ENCODE data around the gene KDM2A.

The KDM2A gene

DNA sequence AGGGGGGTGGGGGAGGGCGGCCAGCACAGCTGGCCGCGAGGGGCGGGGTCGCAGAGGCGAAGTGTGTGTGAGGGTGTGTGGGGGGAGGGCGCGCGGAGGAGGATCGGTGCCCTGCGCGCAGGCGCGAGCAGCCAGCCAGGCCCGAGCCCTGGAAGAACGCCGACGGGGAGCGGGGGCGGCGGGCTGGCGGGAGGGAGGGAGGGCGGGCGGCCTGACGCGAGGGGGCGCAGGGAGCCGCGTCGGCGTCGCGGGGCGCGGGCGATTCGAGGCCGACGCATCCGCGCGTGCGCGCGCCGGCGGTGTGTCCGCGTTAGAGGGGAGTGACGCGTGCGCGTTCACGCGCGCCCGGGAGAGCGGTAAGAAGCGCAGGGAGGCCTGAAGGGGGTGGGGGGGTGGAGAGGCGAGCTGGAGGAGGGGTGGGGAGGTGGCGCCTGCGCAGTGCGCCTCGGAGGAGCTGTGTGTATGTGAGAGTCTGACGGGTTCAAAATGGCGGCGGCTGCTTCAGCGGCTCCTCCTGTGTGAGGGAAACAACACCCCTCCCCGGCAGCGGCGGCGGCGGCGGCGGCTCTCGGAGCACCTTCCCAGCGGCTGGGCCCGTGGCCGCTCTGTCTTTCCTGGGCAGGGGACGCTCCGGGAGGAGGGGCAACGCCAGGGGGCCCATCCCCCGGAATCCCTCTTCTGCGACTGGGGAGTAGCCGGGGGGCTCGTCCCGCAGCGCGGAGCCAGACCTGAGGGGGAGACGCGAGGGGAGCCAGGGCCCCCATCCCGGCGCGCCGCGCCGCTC lies at the start of gene KDM2A:
Gene KDM2A (plus strand): TSS at position 463 of the 784 bp plus-strand sequence. CDS start 2,054 bp downstream, outside the sequence.
- Mint-ChIP-seq H3K4me1 (ENCODE audit: low read depth) (peaks cover 20% of the 10 kb centered on the region), H3K9me3 (no peaks in the 10 kb centered on the region), H3K4me3 (peak within 1 kb of the TSS; percentile 98), H3K27me3 (ENCODE audit: low read depth) (peaks cover 4% of the 10 kb centered on the region), H3K36me3 (ENCODE audit: low read depth) (peaks cover 16% of the 10 kb centered on the region), H3K27ac (peak within 1 kb of the TSS; percentile 95)

DNA sequence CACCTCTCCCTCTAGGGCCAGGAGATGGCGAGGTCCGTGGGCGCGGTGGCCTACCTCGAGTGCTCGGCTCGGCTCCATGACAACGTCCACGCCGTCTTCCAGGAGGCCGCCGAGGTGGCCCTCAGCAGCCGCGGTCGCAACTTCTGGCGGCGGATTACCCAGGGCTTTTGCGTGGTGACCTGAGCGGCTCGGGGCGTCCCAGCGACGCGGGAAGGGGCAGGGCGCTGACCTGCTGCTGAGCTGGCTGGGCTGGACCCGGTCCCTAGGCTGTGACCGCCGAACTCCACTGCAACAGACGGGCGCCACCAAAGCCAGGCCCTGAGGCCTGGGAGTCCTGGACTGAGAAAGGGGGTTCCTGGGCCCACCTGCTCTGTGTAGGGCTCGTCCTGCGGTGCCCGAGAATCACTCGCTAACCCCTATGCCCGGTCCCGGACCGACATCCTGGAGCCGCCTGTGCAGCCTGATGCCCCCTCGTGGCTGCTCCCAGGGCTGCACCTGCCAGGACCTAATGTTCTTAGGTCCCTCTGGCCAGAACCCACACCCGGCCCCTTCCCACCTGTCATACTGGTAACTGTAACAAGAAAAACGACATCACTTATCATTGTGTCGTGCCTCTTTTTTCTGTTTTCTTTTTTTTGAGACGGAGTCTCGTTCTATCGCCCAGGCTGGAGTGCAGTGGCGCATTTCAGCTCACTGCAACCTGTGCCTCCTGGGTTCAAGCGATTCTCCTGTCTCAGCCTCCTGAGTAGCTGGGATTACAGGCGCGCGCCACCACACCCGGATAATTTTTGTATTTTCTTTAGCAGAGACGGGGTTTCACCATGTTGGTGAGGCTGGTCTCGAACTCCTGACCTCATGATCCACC lies 47.4 kb upstream of the KDM2A start:
- Mint-ChIP-seq H3K27ac (no peak overlapping the region), H3K4me1 (ENCODE audit: low read depth) (peaks cover 4% of the 10 kb centered on the region), H3K9me3 (no peaks in the 10 kb centered on the region), H3K27me3 (ENCODE audit: low read depth) (peaks cover 9% of the 10 kb centered on the region), H3K4me3 (peak overlapping the region; percentile 53), H3K36me3 (ENCODE audit: low read depth) (no peaks in the 10 kb centered on the region)

DNA sequence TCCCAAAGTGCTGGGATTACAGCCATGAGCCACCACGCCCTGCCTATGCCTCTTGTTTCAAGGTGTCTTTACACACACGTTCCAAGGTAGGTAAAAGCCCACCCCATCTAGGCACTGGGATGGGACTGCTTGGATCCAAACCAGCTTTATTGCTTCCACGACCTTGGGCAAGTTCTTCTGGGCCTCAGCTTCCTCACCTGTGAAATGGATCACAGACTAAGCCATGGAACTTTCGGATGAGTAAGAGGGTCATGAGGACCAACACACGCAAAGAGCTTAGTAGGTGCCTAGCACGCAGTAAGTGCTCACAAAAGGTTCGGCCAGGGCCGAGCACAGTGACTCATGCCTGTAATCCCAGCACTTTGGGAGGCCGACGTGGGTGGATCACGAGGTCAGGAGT lies 46.8 kb upstream of the KDM2A start:
- Mint-ChIP-seq H3K4me3 (no peak overlapping the region), H3K4me1 (ENCODE audit: low read depth) (peaks cover 4% of the 10 kb centered on the region), H3K27me3 (ENCODE audit: low read depth) (peaks cover 9% of the 10 kb centered on the region), H3K36me3 (ENCODE audit: low read depth) (no peaks in the 10 kb centered on the region), H3K9me3 (no peaks in the 10 kb centered on the region), H3K27ac (no peak overlapping the region)

DNA sequence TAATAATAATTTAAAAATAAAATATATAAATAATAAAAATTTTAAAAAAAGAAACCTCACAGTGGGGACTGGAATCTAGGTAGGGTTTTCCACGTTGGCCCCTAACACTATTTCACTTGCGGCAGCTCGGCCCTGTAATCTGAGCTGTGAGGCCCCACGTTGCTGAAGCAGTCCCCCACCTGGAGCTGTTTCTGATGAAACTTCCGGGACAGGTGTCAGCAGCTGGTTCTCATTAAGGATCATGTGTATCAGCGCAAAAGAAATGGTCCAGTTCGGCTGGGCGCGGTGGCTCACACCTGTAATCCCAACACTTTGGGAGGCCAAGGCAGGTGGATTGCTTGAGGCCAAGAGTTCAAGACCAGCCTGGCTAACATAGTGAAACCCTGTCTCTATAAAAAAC lies 45.2 kb upstream of the KDM2A start:
- H3K4me1 Mint-ChIP-seq (ENCODE audit: low read depth): peaks cover 4% of the 10 kb centered on the region
- no peaks in the 10 kb centered on the region for H3K9me3 Mint-ChIP-seq
- peaks cover 6% of the 10 kb centered on the region for H3K27me3 Mint-ChIP-seq (ENCODE audit: low read depth)
- H3K4me3 Mint-ChIP-seq: no peak overlapping the region
- H3K36me3 Mint-ChIP-seq (ENCODE audit: low read depth): no peaks in the 10 kb centered on the region
- H3K27ac Mint-ChIP-seq: no peak overlapping the region

DNA sequence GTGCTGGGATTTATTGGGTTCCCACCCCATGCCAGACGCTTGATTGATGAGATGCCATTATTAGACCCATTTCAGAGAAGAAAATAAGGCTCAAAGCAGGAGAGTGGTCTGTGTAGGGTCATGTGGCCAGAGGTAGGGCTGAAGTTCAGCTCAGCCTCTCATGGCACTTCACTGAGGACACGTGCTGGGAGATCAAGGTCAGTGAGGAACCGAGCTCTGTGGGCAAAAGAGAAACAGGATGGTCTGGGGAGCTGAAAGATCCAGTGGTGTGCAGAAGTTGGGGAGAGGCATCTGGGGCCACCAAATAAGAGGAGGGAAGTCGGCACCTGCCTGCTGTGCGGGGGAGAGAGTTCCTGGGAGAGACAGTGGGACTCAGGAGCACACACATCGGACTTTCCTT lies 42.9 kb upstream of the KDM2A start:
- peaks cover 9% of the 10 kb centered on the region for H3K4me1 Mint-ChIP-seq (ENCODE audit: low read depth)
- no peaks in the 10 kb centered on the region for H3K36me3 Mint-ChIP-seq (ENCODE audit: low read depth)
- H3K4me3 Mint-ChIP-seq: no peak overlapping the region
- no peaks in the 10 kb centered on the region for H3K27me3 Mint-ChIP-seq (ENCODE audit: low read depth)
- H3K9me3 Mint-ChIP-seq: no peaks in the 10 kb centered on the region
- no peak overlapping the region for H3K27ac Mint-ChIP-seq

DNA sequence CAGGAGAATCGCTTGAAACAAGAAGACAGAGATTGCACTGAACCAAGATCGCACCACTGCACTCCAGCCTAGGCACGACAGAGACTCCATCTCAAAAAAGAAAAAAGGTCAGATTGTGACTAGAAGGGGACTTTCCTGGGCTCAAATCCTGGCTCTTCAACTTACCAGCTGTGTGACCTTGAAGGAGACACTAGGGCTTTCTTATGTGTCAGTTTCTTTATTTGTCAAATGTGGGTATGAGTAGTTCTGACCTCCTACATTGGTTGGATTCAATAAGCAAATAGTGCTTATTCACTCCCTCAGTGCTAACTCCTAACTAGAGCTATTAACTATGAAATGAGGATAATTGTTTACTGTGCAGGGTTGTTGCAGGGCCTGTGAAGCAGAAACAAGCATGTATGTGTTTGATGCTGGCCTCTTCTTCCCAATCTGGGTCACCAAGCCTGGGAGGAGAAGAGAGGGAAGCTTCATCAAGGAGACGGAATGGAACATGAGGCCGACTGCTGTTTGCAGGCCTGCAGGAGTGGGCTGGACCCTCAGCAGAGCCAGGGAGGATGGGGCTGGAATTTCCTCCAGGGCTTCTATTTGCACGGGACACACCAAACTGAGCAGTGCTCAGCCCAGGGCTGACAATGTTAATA lies 39.9 kb upstream of the KDM2A start:
- no peak overlapping the region for H3K27ac Mint-ChIP-seq
- no peaks in the 10 kb centered on the region for H3K27me3 Mint-ChIP-seq (ENCODE audit: low read depth)
- no peaks in the 10 kb centered on the region for H3K36me3 Mint-ChIP-seq (ENCODE audit: low read depth)
- peaks cover 12% of the 10 kb centered on the region for H3K4me1 Mint-ChIP-seq (ENCODE audit: low read depth)
- H3K4me3 Mint-ChIP-seq: no peak overlapping the region
- H3K9me3 Mint-ChIP-seq: no peaks in the 10 kb centered on the region

DNA sequence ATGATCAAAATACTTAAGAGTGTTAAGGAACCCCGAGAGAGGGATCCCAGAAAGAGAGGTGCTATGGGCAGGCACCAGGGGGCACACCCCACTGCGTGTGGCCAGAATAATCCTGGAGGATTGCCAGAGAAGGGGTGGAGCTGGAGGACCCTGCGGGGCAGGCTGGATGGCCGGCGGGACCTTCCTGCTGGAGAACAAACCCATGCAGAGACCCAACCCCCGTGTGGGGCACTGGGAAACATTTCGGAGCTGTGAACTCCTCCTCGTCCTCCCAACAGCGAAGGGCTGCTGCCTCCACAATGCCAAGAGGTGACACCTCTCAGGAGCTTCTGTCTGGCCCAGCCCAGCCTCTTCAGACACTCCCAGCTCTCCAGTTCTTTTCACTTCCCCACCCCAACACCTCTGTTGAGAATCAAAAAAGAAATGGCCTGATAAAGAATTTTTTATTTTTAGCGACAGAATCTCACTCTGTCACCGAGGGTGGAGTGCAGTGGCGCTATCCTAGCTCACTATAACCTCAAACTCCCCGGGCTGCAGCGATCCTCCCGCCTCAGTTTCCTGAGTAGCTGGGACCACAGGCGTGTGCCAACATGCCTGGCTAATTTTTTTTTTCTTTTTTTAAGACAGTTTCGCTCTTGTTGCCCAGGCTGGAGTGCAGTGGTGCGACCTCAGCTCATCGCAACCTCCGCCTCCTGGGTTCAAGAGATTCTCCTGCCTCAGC lies 36.8 kb upstream of the KDM2A start:
- Mint-ChIP-seq H3K27me3 (ENCODE audit: low read depth) (no peaks in the 10 kb centered on the region), H3K4me1 (ENCODE audit: low read depth) (peaks cover 12% of the 10 kb centered on the region), H3K36me3 (ENCODE audit: low read depth) (no peaks in the 10 kb centered on the region), H3K9me3 (no peaks in the 10 kb centered on the region), H3K4me3 (peak overlapping the region; percentile 14), H3K27ac (no peak overlapping the region)

DNA sequence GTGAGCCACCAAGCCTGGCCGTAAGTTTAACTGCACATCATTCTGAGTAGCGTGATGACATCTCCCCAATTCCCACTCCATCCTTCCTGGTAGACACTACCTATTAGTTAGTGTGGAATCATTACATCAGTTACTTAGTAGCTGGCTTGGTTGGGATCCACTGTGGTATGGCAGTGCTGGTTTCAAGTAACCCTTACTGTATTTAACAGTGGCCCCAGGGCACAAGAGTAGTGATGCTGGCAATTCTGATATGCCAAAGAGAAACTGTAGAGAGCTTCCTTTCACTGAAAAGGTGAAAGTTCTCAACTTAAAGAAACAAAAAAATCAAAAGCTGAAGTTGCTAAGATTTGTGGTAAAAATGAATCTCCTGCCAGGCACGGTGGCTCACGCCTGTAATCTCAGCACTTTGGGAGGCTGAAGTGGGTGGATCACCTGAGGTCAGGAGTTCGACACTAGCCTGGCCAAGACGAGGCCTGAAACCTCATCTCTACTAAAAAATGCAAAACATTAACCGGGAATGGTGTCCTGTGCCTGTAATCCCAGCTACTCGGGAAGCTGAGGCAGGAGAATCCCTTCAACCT lies 35.2 kb upstream of the KDM2A start:
- no peaks in the 10 kb centered on the region for H3K9me3 Mint-ChIP-seq
- no peaks in the 10 kb centered on the region for H3K27me3 Mint-ChIP-seq (ENCODE audit: low read depth)
- H3K4me3 Mint-ChIP-seq: no peak overlapping the region
- H3K27ac Mint-ChIP-seq: no peak overlapping the region
- H3K4me1 Mint-ChIP-seq (ENCODE audit: low read depth): peaks cover 12% of the 10 kb centered on the region
- H3K36me3 Mint-ChIP-seq (ENCODE audit: low read depth): no peaks in the 10 kb centered on the region

DNA sequence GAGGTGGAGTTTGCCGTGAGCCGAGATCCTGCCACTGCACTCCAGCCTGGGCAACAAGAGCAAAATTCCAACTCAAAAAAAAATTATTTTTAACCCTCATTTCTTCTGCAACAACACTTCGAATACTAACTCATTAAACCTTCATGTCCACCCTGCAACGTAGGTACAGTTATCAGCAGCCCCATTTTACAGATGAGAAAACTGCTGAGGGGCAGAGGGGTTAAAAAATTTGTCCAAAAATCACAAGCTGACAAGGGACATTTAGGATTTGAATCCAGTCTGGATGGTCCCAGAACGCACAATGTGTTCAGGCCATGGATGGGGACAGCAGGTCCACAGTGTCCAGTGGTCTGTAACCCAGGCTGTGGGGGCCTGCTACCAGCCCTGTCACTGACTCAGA lies 33.4 kb upstream of the KDM2A start:
- Mint-ChIP-seq H3K9me3 (no peaks in the 10 kb centered on the region), H3K4me1 (ENCODE audit: low read depth) (peaks cover 8% of the 10 kb centered on the region), H3K27ac (no peak overlapping the region), H3K4me3 (no peak overlapping the region), H3K36me3 (ENCODE audit: low read depth) (no peaks in the 10 kb centered on the region), H3K27me3 (ENCODE audit: low read depth) (no peaks in the 10 kb centered on the region)

DNA sequence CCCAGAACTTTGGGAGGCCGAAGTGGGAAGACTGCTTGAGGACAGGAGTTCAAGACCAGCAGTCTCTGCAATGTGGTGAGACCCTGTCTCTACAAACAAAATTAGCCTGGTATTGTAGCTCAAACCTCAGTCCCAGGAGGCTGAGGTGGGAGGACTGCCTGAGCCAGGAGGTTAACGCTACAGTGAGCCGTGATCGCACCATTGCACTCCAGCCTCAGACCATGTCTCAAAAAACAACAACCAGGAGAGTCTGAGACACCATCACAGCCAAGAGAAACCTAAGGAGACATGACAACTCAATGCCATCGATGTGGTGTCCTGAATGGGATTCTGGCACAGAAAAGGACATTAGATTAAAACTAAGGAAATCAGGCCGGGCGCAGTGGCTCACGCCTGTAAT lies 28.3 kb upstream of the KDM2A start:
- no peaks in the 10 kb centered on the region for H3K9me3 Mint-ChIP-seq
- H3K27ac Mint-ChIP-seq: no peak overlapping the region
- no peaks in the 10 kb centered on the region for H3K4me1 Mint-ChIP-seq (ENCODE audit: low read depth)
- H3K27me3 Mint-ChIP-seq (ENCODE audit: low read depth): no peaks in the 10 kb centered on the region
- no peak overlapping the region for H3K4me3 Mint-ChIP-seq
- no peaks in the 10 kb centered on the region for H3K36me3 Mint-ChIP-seq (ENCODE audit: low read depth)

DNA sequence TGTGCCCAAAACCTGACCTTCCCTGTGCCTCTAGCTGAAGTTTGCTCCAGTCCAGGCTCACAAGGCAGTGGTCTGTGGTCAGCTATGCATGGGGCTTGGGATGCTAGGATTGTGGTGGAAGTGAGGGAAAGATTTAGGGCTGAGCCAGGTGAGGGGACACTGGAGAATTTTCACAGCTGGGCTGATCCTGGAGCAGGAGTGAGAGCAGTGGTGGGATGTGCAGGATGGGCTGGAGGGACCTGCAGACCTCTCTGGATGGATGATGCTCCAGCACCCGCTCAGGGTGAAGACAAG lies 23.9 kb upstream of the KDM2A start:
- Mint-ChIP-seq H3K4me3 (no peak overlapping the region), H3K4me1 (ENCODE audit: low read depth) (peaks cover 11% of the 10 kb centered on the region), H3K9me3 (no peaks in the 10 kb centered on the region), H3K27me3 (ENCODE audit: low read depth) (no peaks in the 10 kb centered on the region), H3K36me3 (ENCODE audit: low read depth) (no peaks in the 10 kb centered on the region), H3K27ac (no peak overlapping the region)

DNA sequence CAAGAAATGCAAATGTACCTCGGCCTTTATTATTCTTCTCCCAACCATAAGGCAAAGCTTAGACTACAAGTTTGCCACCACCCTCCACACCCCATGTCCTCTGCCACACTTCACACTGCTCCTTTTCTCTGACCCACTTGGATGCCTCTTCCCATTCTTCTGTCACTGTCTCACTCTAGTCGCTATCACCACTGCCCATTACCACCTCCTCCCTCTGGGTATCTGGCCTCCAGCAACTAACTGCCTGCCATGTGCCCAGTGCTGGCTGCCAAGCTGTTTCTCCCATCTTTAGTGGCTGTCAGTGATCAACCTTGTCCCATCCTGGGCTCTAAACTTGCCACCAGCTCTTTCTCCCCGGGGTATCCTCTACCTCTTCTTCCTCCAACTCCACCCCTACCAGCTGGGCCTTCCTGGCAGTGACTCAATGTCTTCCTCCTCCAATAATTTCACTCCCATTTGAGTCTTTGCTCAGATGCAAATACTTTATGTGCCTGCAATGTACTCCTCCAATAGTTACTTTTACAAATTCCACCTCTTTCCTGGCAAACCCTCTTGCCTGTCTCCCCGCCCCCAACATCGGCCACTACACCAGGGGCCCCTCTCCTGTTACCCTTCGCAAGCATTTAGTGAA lies 20.1 kb upstream of the KDM2A start:
- Mint-ChIP-seq H3K9me3 (no peaks in the 10 kb centered on the region), H3K36me3 (ENCODE audit: low read depth) (no peaks in the 10 kb centered on the region), H3K4me1 (ENCODE audit: low read depth) (peaks cover 20% of the 10 kb centered on the region), H3K27me3 (ENCODE audit: low read depth) (no peaks in the 10 kb centered on the region), H3K27ac (no peak overlapping the region), H3K4me3 (no peak overlapping the region)

DNA sequence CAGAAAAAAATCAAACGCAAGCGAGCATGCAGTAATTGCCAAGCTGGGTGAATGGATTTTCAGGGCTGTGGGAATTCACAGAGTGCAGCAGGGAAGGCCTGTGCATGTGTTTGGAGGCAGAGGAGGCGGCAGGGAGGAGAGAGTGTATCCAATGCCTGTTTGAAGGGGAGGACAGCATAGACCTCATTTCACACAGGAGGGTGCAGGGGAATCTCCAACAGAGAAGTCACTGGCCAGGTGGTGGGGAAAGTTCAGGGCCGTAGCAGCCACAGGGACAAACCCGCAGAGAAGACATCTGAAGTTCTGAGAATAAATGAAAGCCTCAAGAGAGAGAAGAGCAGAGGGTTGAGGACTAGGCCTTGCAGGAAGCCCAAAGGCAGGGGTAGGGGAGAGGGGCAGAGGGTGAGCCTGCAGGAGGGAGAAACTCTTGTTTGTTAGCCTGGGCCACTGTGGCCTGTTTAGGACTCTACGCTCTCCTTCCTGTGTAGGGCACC lies 19.2 kb upstream of the KDM2A start:
- Mint-ChIP-seq H3K36me3 (ENCODE audit: low read depth) (no peaks in the 10 kb centered on the region), H3K9me3 (no peaks in the 10 kb centered on the region), H3K4me3 (peak overlapping the region; percentile 59), H3K27ac (peak overlapping the region; percentile 69), H3K27me3 (ENCODE audit: low read depth) (no peaks in the 10 kb centered on the region), H3K4me1 (ENCODE audit: low read depth) (peaks cover 24% of the 10 kb centered on the region)
